Putamen (tissue), 1 donor: Measurements from ENCODE around the gene RHOG.

Experiments
- DNase-seq: peaks from one replicate; pipeline ENCODE4 v3.0.0-alpha.2; 2016; ENCODE audit warnings: low spot score

RHOG gene

GRCh38 chr11:3859373-3859881 is 18.7 kb upstream of the RHOG start:
- no peak for DNase-seq

- DNase-seq: no peak
Measured at GRCh38 chr11:3857628-3858027, 16.9 kb upstream of the RHOG start.

- DNase-seq: no peak
Measured at GRCh38 chr11:3856856-3857553, 16.2 kb upstream of the RHOG start.

- DNase-seq: no peak
Measured at GRCh38 chr11:3855808-3856491, 15.2 kb upstream of the RHOG start.

- peak; percentile 92 for DNase-seq
Measured at GRCh38 chr11:3854977-3855807, 14.4 kb upstream of the RHOG start, which contains the start of gene STIM1. Gene STIM1, plus strand, starts transcription at chr11:3855664. Its CDS starts 607 bp downstream, at chr11:3856271.

GRCh38 chr11:3854660-3854976 is 13.9 kb upstream of the RHOG start:
- no peak for DNase-seq

GRCh38 chr11:3853899-3854659 is 13.3 kb upstream of the RHOG start:
- peak; percentile 61 for DNase-seq

- DNase-seq: no peak
Measured at GRCh38 chr11:3853545-3853842, 12.7 kb upstream of the RHOG start.

GRCh38 chr11:3849297-3849874 is 8.6 kb upstream of the RHOG start:
- DNase-seq: no peak

GRCh38 chr11:3845670-3846069 is 4.9 kb upstream of the RHOG start:
- DNase-seq: no peak

- DNase-seq: no peak
Measured at GRCh38 chr11:3845246-3845645, 4.5 kb upstream of the RHOG start.

GRCh38 chr11:3843326-3843725 is 2.6 kb upstream of the RHOG start:
- no peak for DNase-seq

GRCh38 chr11:3841426-3842350 is 929 bp upstream of the RHOG start:
- DNase-seq: peak; percentile 82

- DNase-seq: no peak
Measured at GRCh38 chr11:3840004-3840869, 522 bp downstream of the RHOG start.

- no peak for DNase-seq
Measured at GRCh38 chr11:3838504-3838903, 2.3 kb downstream of the RHOG start.

GRCh38 chr11:3837793-3838192 is 3.0 kb downstream of the RHOG start:
- DNase-seq: no peak

GRCh38 chr11:3836903-3837302 is 3.9 kb downstream of the RHOG start:
- no peak for DNase-seq

- no peak for DNase-seq
Measured at GRCh38 chr11:3835751-3836150, 5.0 kb downstream of the RHOG start.

GRCh38 chr11:3834664-3835461 is 5.9 kb downstream of the RHOG start:
- DNase-seq: no peak
